Measurements from ENCODE around the gene SLFN12. TPM values are rescaled to one million over a fixed set of nuclear protein-coding genes. Genes with fewer than 3 reads are reported as not detected.
"Not testable (repeated sequence)": the region's sequence is repeated elsewhere in the genome, so short reads cannot be mapped to it uniquely, and the experiment has no call there.

The SLFN12 gene
- total RNA-seq, 2 experiments from 2014 or later: 0.06 TPM; not detected in 1

DNA sequence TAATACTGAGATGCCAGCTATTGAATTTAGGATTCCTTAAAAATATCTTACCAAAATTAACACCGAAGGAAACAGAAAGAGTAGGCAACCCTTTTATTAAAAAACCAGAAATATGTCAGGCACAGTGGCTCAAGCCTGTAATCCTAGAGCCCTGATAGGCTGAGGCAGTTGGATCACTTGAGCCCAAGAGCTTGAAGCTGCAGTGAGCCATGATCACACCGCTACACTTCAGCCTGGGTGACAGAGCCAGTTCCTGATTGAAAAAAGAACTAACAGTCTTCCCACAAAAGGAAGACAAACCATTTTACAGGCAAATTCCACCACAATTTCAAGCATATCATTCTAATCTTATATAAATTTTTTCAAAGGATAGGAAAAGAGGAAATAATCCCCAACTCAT is 15.6 kb downstream of the SLFN12 start:
- ChIA-PET POLR2A (interaction anchor here (0.7 kb wide), 1 partner anchor 9 kb away, joined by 3 read pairs; no protein-coding TSS in a partner anchor), CTCF (ENCODE audit: unreplicated experiment) (no interaction called here)
- no peak overlapping the region for H2AFZ ChIP-seq (ENCODE audit: low read length)
- no TSS peak for BruUV-seq (replicated peaks)
- H3K27ac ChIP-seq (ENCODE audit: low read depth, low read length, poor library complexity, severe bottlenecking): no peak overlapping the region
- H3K36me3 ChIP-seq (ENCODE audit: insufficient read depth, low read length): no peaks in the 10 kb centered on the region
- H3K4me2 ChIP-seq (ENCODE audit: low read length): no peak overlapping the region
- intact Hi-C loops (cut with micrococcal nuclease; ENCODE audit: unreplicated experiment): no loop called here
- H3K79me2 ChIP-seq (ENCODE audit: insufficient read depth, low read depth, low read length): no peaks in the 10 kb centered on the region
- H3K9me3 ChIP-seq (ENCODE audit: low read length): no peaks in the 10 kb centered on the region
- DNase-seq (ENCODE audit: low spot score): no peak
- no peaks in the 10 kb centered on the region for H3K9me2 ChIP-seq (ENCODE audit: insufficient read depth, low read length)
- no peak overlapping the region for H3K4me3 ChIP-seq (ENCODE audit: low read depth, low read length, poor library complexity, severe bottlenecking)
- no peaks in the 10 kb centered on the region for H3K4me1 ChIP-seq (ENCODE audit: insufficient read depth, low read length, poor library complexity, severe bottlenecking)
- TF ChIP-seq EZH2phosphoT487 (IDR thresholded peaks at IDR 0.05; ENCODE audit: borderline replicate concordance, low read depth, low read length): no peak
- TF ChIP-seq, protein P1, sequence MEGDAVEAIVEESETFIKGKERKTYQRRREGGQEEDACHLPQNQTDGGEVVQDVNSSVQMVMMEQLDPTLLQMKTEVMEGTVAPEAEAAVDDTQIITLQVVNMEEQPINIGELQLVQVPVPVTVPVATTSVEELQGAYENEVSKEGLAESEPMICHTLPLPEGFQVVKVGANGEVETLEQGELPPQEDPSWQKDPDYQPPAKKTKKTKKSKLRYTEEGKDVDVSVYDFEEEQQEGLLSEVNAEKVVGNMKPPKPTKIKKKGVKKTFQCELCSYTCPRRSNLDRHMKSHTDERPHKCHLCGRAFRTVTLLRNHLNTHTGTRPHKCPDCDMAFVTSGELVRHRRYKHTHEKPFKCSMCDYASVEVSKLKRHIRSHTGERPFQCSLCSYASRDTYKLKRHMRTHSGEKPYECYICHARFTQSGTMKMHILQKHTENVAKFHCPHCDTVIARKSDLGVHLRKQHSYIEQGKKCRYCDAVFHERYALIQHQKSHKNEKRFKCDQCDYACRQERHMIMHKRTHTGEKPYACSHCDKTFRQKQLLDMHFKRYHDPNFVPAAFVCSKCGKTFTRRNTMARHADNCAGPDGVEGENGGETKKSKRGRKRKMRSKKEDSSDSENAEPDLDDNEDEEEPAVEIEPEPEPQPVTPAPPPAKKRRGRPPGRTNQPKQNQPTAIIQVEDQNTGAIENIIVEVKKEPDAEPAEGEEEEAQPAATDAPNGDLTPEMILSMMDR (conservative IDR thresholded peaks at IDR 0.05; ENCODE audit: low read length): no peak
- no peaks in the 10 kb centered on the region for H4K20me1 ChIP-seq (ENCODE audit: insufficient read depth, low read length)

DNA sequence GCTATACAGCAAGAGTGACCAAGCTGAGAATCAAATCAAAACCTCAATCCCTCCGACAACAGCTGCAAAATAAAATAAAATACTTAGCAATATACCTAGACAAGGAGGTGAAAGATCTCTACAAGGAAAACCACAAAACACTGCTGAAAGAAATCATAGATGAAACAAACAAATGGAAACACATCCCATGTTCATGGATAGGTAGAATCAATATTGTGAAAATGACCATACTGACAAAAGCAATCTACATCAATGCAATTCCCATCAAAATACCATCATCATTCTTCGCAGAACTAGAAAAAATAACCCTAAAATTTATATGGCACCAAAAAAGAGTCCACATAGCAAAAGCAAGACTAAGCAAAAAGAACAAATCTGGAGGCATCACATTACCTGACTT is 17.6 kb downstream of the SLFN12 start:
- BruUV-seq (replicated peaks); H2AFZ ChIP-seq (ENCODE audit: low read length); H4K20me1 ChIP-seq (ENCODE audit: insufficient read depth, low read length); H3K4me2 ChIP-seq (ENCODE audit: low read length); POLR2A ChIA-PET; H3K4me1 ChIP-seq (ENCODE audit: insufficient read depth, low read length, poor library complexity, severe bottlenecking); H3K36me3 ChIP-seq (ENCODE audit: insufficient read depth, low read length); CTCF ChIA-PET (ENCODE audit: unreplicated experiment); intact Hi-C loops (cut with micrococcal nuclease; ENCODE audit: unreplicated experiment); H3K4me3 ChIP-seq (ENCODE audit: low read depth, low read length, poor library complexity, severe bottlenecking); H3K27ac ChIP-seq (ENCODE audit: low read depth, low read length, poor library complexity, severe bottlenecking); H3K79me2 ChIP-seq (ENCODE audit: insufficient read depth, low read depth, low read length); H3K9me2 ChIP-seq (ENCODE audit: insufficient read depth, low read length); H3K9me3 ChIP-seq (ENCODE audit: low read length); DNase-seq (ENCODE audit: low spot score): not testable (repeated sequence)

DNA sequence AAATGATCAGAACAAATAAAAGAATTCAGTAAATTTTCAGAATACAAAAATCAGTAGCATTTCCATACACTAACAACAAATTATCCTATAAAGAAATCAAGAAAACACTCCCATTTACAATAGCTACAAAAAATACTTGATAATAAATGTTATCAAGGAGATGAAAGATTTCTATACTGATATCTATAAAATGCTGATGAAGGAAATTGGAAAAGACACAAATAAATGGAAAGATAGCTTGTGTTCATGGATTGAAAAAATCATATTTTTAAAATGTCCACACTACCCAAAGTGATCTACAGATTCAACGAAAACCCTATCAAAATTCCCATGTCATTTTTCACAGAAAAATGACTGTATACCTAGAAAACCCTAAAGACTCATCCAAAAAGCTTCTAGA is 18.1 kb downstream of the SLFN12 start:
- intact Hi-C loops (cut with micrococcal nuclease; ENCODE audit: unreplicated experiment): no loop called here
- no peaks in the 10 kb centered on the region for H3K4me1 ChIP-seq (ENCODE audit: insufficient read depth, low read length, poor library complexity, severe bottlenecking)
- H3K4me3 ChIP-seq (ENCODE audit: low read depth, low read length, poor library complexity, severe bottlenecking): no peak overlapping the region
- no peaks in the 10 kb centered on the region for H4K20me1 ChIP-seq (ENCODE audit: insufficient read depth, low read length)
- ChIA-PET CTCF (ENCODE audit: unreplicated experiment) (no interaction called here), POLR2A (no interaction called here)
- no TSS peak for BruUV-seq (replicated peaks)
- no peak overlapping the region for H3K27ac ChIP-seq (ENCODE audit: low read depth, low read length, poor library complexity, severe bottlenecking)
- no peak for DNase-seq (ENCODE audit: low spot score)
- no peak overlapping the region for H3K4me2 ChIP-seq (ENCODE audit: low read length)
- no peaks in the 10 kb centered on the region for H3K79me2 ChIP-seq (ENCODE audit: insufficient read depth, low read depth, low read length)
- H3K9me3 ChIP-seq (ENCODE audit: low read length): no peaks in the 10 kb centered on the region
- no peak for TF ChIP-seq EZH2phosphoT487 (IDR thresholded peaks at IDR 0.05; ENCODE audit: borderline replicate concordance, low read depth, low read length)
- TF ChIP-seq, protein P1 (conservative IDR thresholded peaks at IDR 0.05; ENCODE audit: low read length): no peak
- no peaks in the 10 kb centered on the region for H3K36me3 ChIP-seq (ENCODE audit: insufficient read depth, low read length)
- H2AFZ ChIP-seq (ENCODE audit: low read length): no peak overlapping the region
- no peaks in the 10 kb centered on the region for H3K9me2 ChIP-seq (ENCODE audit: insufficient read depth, low read length)
